Caco-2 (cell line): ENCODE measurements around the gene CHRM2. TPM values are rescaled to one million over a fixed set of nuclear protein-coding genes. Genes with fewer than 3 reads are reported as not detected.

Source experiments
- BruUV-seq: library from RNA; stranded (reverse); fragments of 400-500 nt; replicated peaks from 2 replicates; lab custom pipeline; 2021; lab: Mats Ljungman, UMichigan
- CTCF ChIA-PET: fragments of 300-600 bp; sonication (Branson Sonifier 250); formaldehyde crosslinking; loops from one replicate; lab custom pipeline; 2022; ENCODE audit warnings: antibody characterized with exemption; lab: Charles Lee
- POLR2A ChIA-PET: fragments of 300-600 bp; sonication (Branson Sonifier 250); formaldehyde crosslinking; loops from one replicate; lab custom pipeline; 2022; ENCODE audit warnings: antibody characterized with exemption; lab: Charles Lee
- DNase-seq, 2 experiments: peaks; one replicate each; pipeline versions ENCODE4 v3.0.0 to v3.0.0-alpha.2; 2020 to 2022
- H3K27me3 ChIP-seq: replicated peaks from 2 replicates; pipeline ENCODE4 v1.6.0; 2011; ENCODE audit warnings: low read length; ENCODE audit not compliant: control insufficient read depth, insufficient read depth
- H3K36me3 ChIP-seq: 2 replicates; pipeline ENCODE4 v1.5.1; 2011; ENCODE audit warnings: low read length; ENCODE audit not compliant: control insufficient read depth, insufficient read depth
- H3K4me1 ChIP-seq: fragments of 250-450 bp; sonication (Bioruptor Pico); 2 replicates; pipeline ENCODE4 v1.5.1; 2020; ENCODE audit warnings: mild to moderate bottlenecking
- H3K4me3 ChIP-seq: 2 replicates; pipeline ENCODE4 v1.5.1; 2011; ENCODE audit warnings: low read depth, mild to moderate bottlenecking, control low read depth, low read length
- H3K9me3 ChIP-seq: fragments of 250-450 bp; sonication (Bioruptor Pico); 2 replicates; pipeline ENCODE4 v1.5.1; 2020; ENCODE audit warnings: mild to moderate bottlenecking, moderate library complexity
- H3K27ac Mint-ChIP-seq: one replicate; pipeline ENCODE4 v1.8.0; 2022; ENCODE audit warnings: mixed read lengths; ENCODE audit not compliant: unreplicated experiment
- H3K27me3 Mint-ChIP-seq: one replicate; pipeline ENCODE4 v1.8.0; 2022; ENCODE audit warnings: mixed read lengths; ENCODE audit not compliant: insufficient read depth, unreplicated experiment
- H3K36me3 Mint-ChIP-seq: one replicate; pipeline ENCODE4 v1.8.0; 2022; ENCODE audit warnings: mild to moderate bottlenecking, mixed read lengths; ENCODE audit not compliant: insufficient read depth, unreplicated experiment
- H3K4me1 Mint-ChIP-seq: one replicate; pipeline ENCODE4 v1.8.0; 2022; ENCODE audit warnings: low read depth, mixed read lengths; ENCODE audit not compliant: unreplicated experiment
- H3K4me3 Mint-ChIP-seq: one replicate; pipeline ENCODE4 v1.8.0; 2022; ENCODE audit warnings: mild to moderate bottlenecking, moderate library complexity, mixed read lengths; ENCODE audit not compliant: unreplicated experiment
- H3K9me3 Mint-ChIP-seq: one replicate; pipeline ENCODE4 v1.8.0; 2022; ENCODE audit warnings: mixed read lengths; ENCODE audit not compliant: unreplicated experiment
- CTCF ChIP-seq, 2 experiments: fragments of 200-600 bp in 1 of 2; IDR thresholded peaks; 1 replicate in 1 of 2; 2 replicates in 1 of 2; pipeline versions ENCODE4 v1.5.1 to v1.8.0; 2011 to 2022; ENCODE audit warnings: antibody characterized with exemption in 1 of 2, control low read depth in 1 of 2, inconsistent platforms in 1 of 2, low read depth in 1 of 2, low read length in 1 of 2, mild to moderate bottlenecking in 1 of 2, moderate library complexity in 1 of 2; ENCODE audit not compliant: insufficient read depth in 1 of 2, severe bottlenecking in 1 of 2, unreplicated experiment in 1 of 2
- intact Hi-C: fragments of 100-400 bp; cut with micrococcal nuclease; formaldehyde crosslinking; loops from one replicate; pipeline ENCODE4 v1.10.0; 2022; ENCODE audit not compliant: unreplicated experiment
- total RNA-seq: library from RNA; stranded (reverse); gene quantifications from 2 replicates; pipeline ENCODE4 v1.2.3, GENCODE V29; 2022

CHRM2 gene
- total RNA-seq, 1 experiment from 2014 or later, result not detected

DNA sequence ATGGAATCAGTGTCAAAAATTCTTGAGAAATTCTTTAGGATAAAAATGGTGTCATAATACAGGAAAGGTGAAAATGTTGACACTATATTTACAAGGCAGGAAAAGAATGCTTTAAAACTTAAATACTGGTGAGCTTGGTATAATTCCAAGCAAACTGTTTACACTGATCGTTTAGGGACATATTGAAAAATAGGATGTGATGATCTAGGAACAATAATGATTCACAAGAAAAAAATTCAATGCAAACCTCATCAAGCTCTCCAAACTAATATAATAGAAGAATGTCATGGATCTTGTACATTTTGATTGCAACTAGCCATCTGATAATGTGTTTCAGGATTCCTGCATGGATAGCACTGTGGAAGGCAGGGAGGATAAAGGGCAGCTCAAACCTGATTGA lies 98.4 kb downstream of the CHRM2 start:
- H3K4me3 Mint-ChIP-seq, result no peak overlapping the region
- Histone ChIP-seq H3K9me3 (peaks cover 7% of the 10 kb centered on the region), H3K27me3 (no peaks in the 10 kb centered on the region), H3K36me3 (no peaks in the 10 kb centered on the region), H3K4me3 (no peak overlapping the region), H3K4me1 (no peaks in the 10 kb centered on the region)
- H3K36me3 Mint-ChIP-seq, result no peaks in the 10 kb centered on the region
- H3K4me1 Mint-ChIP-seq, result no peaks in the 10 kb centered on the region
- no peak overlapping the region for H3K27ac Mint-ChIP-seq
- DNase-seq, result no peak
- no TSS peak for BruUV-seq
- intact Hi-C loops, result no loop called here
- ChIA-PET POLR2A (no interaction called here), CTCF (no interaction called here)
- peaks cover 12% of the 10 kb centered on the region for H3K9me3 Mint-ChIP-seq
- no peak for TF ChIP-seq CTCF (IDR thresholded peaks at IDR 0.05; ENCODE audit: insufficient read depth in 1 of 2, low read depth in 1 of 2, low read length in 1 of 2, severe bottlenecking in 1 of 2, unreplicated experiment in 1 of 2)
- H3K27me3 Mint-ChIP-seq, result peaks cover 3% of the 10 kb centered on the region

- intact Hi-C loops, result no loop called here
- BruUV-seq, result no TSS peak
- H3K27me3 ChIP-seq, result no peaks in the 10 kb centered on the region
- no peak for TF ChIP-seq CTCF (IDR thresholded peaks at IDR 0.05; ENCODE audit: insufficient read depth in 1 of 2, low read depth in 1 of 2, low read length in 1 of 2, severe bottlenecking in 1 of 2, unreplicated experiment in 1 of 2)
- H3K36me3 Mint-ChIP-seq, result no peaks in the 10 kb centered on the region
- peaks cover 7% of the 10 kb centered on the region for H3K9me3 ChIP-seq
- H3K4me1 ChIP-seq, result no peaks in the 10 kb centered on the region
- DNase-seq, result no peak
- H3K4me3 ChIP-seq, result no peak overlapping the region
- H3K9me3 Mint-ChIP-seq, result peaks cover 31% of the 10 kb centered on the region
- H3K27me3 Mint-ChIP-seq, result no peaks in the 10 kb centered on the region
- H3K4me1 Mint-ChIP-seq, result no peaks in the 10 kb centered on the region
- no peaks in the 10 kb centered on the region for H3K36me3 ChIP-seq
- POLR2A ChIA-PET, result no interaction called here
- no peak overlapping the region for H3K27ac Mint-ChIP-seq
- H3K4me3 Mint-ChIP-seq, result no peak overlapping the region
- CTCF ChIA-PET, result no interaction called here
These were observed 101.3 kb downstream of the CHRM2 start for GRCh38 chr7:136969761-136970160.

- no TSS peak for BruUV-seq
- no peak overlapping the region for H3K4me3 ChIP-seq
- Mint-ChIP-seq H3K36me3 (no peaks in the 10 kb centered on the region), H3K9me3 (peaks cover 31% of the 10 kb centered on the region), H3K27ac (no peak overlapping the region), H3K4me1 (no peaks in the 10 kb centered on the region), H3K27me3 (no peaks in the 10 kb centered on the region), H3K4me3 (no peak overlapping the region)
- no peak for TF ChIP-seq CTCF (IDR thresholded peaks at IDR 0.05; ENCODE audit: insufficient read depth in 1 of 2, low read depth in 1 of 2, low read length in 1 of 2, severe bottlenecking in 1 of 2, unreplicated experiment in 1 of 2)
- CTCF ChIA-PET, result no interaction called here
- H3K9me3 ChIP-seq, result peaks cover 4% of the 10 kb centered on the region; the same call in 1 of the 2 replicates
- no peak for DNase-seq
- H3K36me3 ChIP-seq, result no peaks in the 10 kb centered on the region
- H3K4me1 ChIP-seq, result no peaks in the 10 kb centered on the region
- intact Hi-C loops, result no loop called here
- POLR2A ChIA-PET, result no interaction called here
- H3K27me3 ChIP-seq, result no peaks in the 10 kb centered on the region
These were observed 103.3 kb downstream of the CHRM2 start for GRCh38 chr7:136971776-136972175.
